Stimulated activated naive CD8-positive, alpha-beta T cell treated with anti-CD3 and anti-CD28 coated beads, Interleukin-15, Interleukin-2, amounts not matched to agents 100 U/mL and 50 U/mL, for 24 hours (primary cell): ENCODE measurements around the gene ZNF212.
"Not testable (repeated sequence)": the region's sequence is repeated elsewhere in the genome, so short reads cannot be mapped to it uniquely, and the experiment has no call there.

ENCODE experiments used
- ATAC-seq: fragments of 150-1000 bp; cut with Tn5 transposase; one replicate; pipeline ENCODE4 v1.10.0; 2021
- DNase-seq: peaks from one replicate; pipeline ENCODE4 v3.0.0; 2021

Gene ZNF212

DNA sequence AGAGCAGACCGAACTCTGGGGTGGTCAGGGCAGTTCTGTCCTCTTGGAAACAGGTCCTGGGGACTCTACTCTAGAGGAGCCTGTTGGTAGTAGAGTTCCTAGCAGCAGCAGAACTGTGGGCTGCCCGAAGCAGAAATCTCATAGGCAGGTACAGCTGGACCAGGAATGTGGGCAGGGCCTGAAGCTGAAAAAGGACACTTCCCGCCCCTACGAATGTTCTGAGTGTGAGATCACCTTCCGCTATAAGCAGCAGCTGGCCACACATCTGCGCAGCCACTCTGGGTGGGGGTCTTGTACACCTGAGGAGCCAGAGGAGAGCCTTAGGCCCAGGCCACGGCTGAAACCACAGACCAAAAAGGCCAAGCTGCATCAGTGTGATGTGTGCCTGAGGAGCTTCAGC is 14.2 kb downstream of the ZNF212 start:
- ATAC-seq (no peak), DNase-seq (no peak)

- DNase-seq (no peak), ATAC-seq (no peak)
Observed at GRCh38 chr7:149254181-149254858, 14.9 kb downstream of the ZNF212 start.

DNA sequence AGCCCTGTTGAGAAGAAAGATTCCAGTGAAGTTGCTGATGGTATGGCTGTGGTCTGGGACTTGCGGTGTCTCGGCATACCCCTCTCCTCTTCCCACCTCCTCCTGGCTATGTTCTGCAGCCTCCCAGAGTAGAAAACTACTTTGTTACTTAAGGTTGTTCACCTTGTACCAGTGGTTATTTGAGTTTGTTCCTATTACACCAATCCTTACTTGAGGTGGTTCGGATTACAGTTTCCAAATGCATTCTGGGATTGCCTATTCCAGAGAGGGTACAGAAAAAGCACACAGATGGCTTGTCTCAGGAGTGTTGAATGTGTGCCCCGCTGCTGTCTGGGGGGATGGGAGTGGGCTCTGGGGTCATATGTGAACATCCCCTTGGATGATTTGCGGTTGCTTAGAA is 15.7 kb downstream of the ZNF212 start:
- no peak for DNase-seq
- ATAC-seq, result no peak

DNA sequence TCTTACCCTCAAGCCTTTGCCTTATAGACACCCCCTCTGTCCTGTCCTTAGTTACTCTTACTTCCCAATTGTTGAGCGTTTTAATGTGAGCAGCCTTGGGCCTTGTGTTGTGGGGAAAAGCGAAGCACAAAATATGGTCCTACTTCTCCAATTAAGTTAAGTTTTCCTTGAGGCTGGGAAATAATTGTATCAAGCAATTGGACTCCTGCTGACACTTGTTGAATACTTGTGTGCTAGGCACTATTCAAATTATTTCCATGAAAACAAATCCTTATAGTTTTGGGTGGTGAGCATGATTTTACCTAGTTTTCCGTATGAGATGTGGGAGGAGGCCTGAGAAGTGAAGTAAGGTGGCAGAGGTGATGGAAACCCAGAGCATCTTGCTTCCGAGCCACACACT is 17.1 kb downstream of the ZNF212 start:
- no peak for ATAC-seq
- no peak for DNase-seq

DNA sequence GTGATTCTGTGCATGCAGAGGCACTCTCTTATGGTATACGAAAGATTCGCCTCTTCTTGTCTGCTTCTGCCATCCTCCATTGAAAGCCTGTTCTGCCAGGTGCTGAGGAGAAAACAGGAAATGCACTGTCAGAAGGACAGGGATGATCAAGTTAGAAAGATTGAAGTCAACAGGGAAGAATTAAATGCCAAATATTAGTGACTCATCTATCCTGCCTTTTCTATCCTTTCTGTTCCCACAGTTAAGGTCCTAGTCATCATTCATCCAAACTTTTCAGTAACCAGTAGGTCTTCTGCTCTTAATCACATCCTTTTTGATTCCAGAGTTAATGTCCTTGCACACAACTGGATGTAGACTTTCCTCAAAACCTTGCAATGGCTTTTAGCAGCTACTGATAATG is 17.7 kb downstream of the ZNF212 start:
- DNase-seq (no peak), ATAC-seq (no peak)

- peak; percentile 49 for DNase-seq
- peak; percentile 47 for ATAC-seq
Observed at GRCh38 chr7:149261316-149261828, 21.9 kb downstream of the ZNF212 start.

DNA sequence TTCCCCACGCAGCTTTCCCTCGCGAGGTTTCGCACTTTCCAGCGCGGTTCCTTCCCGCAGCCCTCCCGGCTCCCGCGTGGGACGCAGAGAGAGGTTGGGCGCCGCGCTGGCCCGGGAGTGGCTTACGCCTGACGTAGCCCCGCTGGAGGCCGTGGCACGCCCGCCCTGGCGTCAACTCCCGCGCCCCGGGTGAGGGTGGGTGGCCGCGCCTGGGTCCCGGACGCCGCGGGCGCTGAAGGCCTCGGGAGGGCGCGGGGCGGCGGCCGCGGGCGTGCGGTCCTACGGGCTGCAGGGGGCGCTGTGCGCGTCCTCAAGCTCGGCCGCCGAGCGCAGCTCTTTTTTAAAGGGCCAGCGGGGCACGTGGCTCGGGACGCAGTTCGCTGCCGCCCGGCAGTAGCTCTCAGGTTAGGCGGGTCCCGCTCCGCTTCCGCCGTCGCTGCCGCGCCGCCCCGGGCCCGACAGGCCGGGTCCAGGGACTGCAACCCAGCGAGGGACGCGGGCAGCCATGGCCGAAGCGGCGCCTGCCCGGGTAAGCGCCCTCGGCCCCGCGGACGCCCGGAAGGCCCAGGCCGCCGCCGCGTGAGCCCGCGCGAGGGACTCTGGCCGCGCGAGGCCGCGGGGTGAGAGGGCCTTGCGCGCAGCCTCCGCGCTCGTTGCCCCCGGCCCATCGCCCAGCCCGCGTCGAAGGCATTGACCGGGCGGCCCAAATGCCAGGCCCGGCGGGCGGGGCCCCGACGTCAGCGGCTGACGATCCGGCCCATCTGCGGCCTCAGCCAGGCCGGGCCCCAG is 22.6 kb downstream of the ZNF212 start, which contains the start of gene ZNF783:
Gene ZNF783 (plus strand): TSS at position 368 of the 789 bp plus-strand sequence. CDS start 138 bp downstream, at position 506.
- peak; percentile 86 for DNase-seq
- ATAC-seq, result peak; percentile 89

DNA sequence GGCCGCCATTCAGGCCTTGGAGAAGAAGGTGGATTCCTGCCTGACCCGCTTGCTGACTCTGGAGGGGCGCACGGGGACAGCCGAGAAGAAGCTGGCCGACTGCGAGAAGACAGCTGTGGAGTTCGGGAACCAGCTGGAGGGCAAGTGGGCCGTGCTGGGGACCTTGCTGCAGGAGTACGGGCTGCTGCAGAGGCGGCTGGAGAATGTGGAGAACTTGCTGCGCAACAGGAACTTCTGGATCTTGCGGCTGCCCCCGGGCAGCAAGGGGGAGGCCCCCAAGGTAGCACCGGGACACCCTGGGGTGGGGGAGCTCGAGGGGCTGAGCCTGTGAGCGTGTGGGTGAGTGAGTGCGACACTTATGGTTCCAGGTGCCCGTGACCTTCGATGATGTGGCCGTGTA is 27.0 kb downstream of the ZNF212 start:
- ATAC-seq, result no peak

DNA sequence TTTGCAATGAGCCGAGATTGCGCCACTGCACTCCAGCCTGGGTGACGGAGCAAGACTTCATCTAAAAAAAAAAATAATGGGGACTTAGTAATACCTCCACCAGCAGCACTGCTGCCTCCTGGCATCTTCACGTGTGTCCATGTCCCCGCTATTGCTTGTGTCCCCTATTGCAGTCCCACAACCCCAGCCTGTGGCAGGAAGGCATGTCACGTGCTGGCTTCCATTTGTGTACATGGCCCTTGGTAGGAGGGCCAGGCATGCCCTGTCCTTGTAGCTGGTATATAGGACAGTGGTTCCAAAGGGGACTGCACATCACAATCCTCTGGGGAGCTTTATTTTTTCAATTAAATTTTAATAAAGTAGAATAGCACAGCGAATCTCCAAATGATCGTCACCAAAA is 28.3 kb downstream of the ZNF212 start:
- no peak for ATAC-seq
- no peak for DNase-seq

More for the DNA sequence above, 27.0 kb downstream of the ZNF212 start:
- DNase-seq, result no peak

DNA sequence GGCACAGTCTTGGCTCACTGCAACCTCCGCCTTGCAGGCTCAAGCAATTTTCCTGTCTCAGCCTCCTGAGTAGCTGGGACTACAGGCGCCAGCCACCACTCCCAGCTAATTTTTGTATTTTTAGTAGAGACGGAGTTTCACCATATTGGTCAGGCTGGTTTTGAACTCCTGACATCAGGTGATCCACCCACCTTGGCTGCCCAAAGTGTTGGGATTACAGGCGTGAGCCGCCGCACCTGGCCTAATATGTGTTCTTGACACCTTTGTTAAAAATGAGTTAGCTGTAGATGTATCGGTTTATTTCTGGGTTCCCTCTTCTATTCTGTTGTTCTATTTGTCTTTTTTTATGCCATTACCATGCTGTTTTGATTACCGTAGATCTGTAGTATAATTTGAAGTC is 35.0 kb downstream of the ZNF212 start:
- not testable (repeated sequence) for DNase-seq, ATAC-seq

- DNase-seq, result no peak
Observed at GRCh38 chr7:149277871-149278270, 38.4 kb downstream of the ZNF212 start.

DNA sequence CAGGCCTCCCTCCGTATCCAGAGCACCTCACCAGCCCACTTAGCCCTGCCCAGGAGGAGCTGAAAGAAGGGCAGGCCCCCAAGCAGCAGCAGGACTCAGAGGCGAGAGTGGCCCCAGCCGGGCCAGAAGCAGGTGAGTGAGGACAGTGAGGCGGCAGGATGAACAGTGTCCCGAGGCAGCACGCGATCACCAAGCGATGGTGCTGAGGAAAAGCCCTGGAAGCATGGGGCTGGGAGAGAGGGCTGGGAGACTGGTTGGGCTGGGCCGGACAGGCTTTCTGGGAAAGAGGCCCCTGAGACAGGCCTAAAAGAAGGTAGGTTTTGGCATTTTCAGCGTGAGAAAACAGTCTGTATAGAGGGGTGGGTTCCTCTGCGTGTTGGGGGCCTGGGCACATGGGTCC is 38.9 kb downstream of the ZNF212 start:
- no peak for ATAC-seq
- no peak for DNase-seq

More at GRCh38 chr7:149277871-149278270, 38.4 kb downstream of the ZNF212 start:
- ATAC-seq, result no peak

- DNase-seq (no peak), ATAC-seq (no peak)
Observed at GRCh38 chr7:149279111-149279743, 39.8 kb downstream of the ZNF212 start.

DNA sequence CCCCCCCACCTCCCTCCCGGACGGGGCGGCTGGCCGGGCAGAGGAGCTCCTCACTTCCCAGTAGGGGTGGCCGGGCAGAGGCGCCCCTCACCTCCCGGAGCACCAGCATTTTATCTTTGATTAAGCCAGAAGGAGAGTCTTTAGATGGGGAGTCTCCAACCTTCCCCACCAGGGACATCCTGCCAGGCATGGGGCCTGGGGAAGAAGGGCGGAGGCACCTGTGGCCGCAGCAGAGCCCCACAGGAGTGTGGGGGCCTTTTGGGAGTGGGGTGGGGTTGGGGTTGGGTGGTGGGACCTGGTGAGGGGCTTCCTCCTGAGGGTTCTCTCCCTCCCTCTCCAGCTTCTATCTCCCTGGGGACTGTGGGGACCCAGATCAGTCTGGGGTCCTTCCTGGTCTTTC is 40.7 kb downstream of the ZNF212 start:
- DNase-seq (no peak), ATAC-seq (no peak)

DNA sequence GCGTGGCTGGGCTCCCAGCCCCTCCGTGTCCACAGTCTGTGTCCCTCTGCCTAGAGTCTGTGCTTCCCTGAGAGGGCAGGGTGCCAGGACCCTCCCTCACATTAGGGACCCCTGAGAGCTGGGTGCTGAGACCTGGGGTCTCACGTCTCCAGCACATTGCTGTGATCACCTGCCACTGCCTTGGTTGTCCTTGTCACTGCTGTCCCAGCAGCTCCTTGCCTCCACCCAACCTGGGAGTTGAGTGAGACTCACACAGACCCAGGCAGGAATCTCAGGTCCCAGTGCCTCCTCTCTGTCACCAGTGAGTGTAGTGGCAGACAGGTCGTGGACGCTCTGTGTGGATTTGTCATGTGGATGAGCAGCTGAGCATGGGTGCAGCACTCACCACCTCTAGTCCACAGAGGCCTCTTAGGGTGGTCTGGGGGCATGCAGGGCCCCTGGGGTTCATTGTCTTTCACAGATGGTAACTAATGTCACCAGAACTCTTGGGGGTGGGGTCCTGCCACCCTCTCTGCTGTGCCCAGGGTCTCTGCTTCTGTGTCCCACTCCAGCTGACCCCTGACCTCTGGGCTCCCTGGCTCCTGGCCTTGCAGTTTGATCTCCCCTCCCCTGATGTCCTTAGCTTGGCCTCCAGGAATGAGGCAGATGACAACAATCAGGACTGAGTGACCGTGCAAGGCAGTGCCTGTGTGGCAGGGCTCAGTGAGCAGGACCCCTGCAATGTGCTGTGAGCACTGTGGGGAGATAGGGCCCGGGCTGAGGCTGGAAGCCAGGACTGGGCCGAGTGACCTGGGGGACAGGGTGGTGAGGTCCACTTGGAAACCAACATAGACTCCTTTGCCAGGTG is 41.4 kb downstream of the ZNF212 start:
- ATAC-seq (no peak), DNase-seq (no peak)

- ATAC-seq, result no peak
- DNase-seq, result no peak
Observed at GRCh38 chr7:149281508-149282330, 42.3 kb downstream of the ZNF212 start.

GRCh38 chr7:149282331-149282655 is 42.8 kb downstream of the ZNF212 start:
- DNase-seq (no peak), ATAC-seq (no peak)

- ATAC-seq (no peak), DNase-seq (no peak)
Observed at GRCh38 chr7:149283321-149283720, 43.9 kb downstream of the ZNF212 start.

GRCh38 chr7:149284343-149284742 is 44.9 kb downstream of the ZNF212 start:
- DNase-seq (peak; percentile 26), ATAC-seq (no peak)

GRCh38 chr7:149284850-149285585 is 45.6 kb downstream of the ZNF212 start:
- ATAC-seq (peak; percentile 97), DNase-seq (peak; percentile 98)
